ENCODE measurements around the gene HECTD4. TPM values are rescaled to one million over a fixed set of nuclear protein-coding genes. Genes with fewer than 3 reads are reported as not detected.

The HECTD4 gene
- total and polyA plus RNA-seq, 2 donors (not counting 1 experiment from before 2014, with no cell fraction given): 46.4 to 92.2 TPM

- DNase-seq: no peak
- Histone ChIP-seq H3K36me3 (replicated peaks in 1 of 2; ENCODE audit: control extremely low read depth in 1 of 2, control insufficient read depth in 1 of 2, extremely low read depth in 1 of 2, insufficient read depth in 2 of 2, low read length in 1 of 2) (no peaks in the 10 kb centered on the region), H3K9me3 (ENCODE audit: control extremely low read depth in 1 of 3, control insufficient read depth in 2 of 3, insufficient read depth in 1 of 3, low read length in 2 of 3) (no peaks in the 10 kb centered on the region), H3K4me3 (ENCODE audit: control extremely low read depth in 1 of 5, extremely low read depth in 1 of 5, insufficient read depth in 1 of 5, low read depth in 2 of 5, low read length in 4 of 5) (no peak overlapping the region), H3K4me2 (replicated peaks; ENCODE audit: low read depth, low read length, poor library complexity, severe bottlenecking) (peak overlapping the region; percentile 82), H3K9ac (ENCODE audit: low read length) (no peak overlapping the region), H2AFZ (ENCODE audit: insufficient read depth, low read depth, low read length, poor library complexity, severe bottlenecking) (no peak overlapping the region), H3K79me2 (ENCODE audit: control insufficient read depth, insufficient read depth, low read length) (peaks cover 41% of the 10 kb centered on the region), H3K27me3 (replicated peaks in 1 of 4; ENCODE audit: control extremely low read depth in 1 of 4, control insufficient read depth in 3 of 4, insufficient read depth in 4 of 4, low read length in 3 of 4) (no peaks in the 10 kb centered on the region), H4K20me1 (ENCODE audit: control insufficient read depth, insufficient read depth, low read length, poor library complexity, severe bottlenecking) (peaks cover 7% of the 10 kb centered on the region), H3K27ac (ENCODE audit: low read length in 2 of 2) (no peak overlapping the region), H3K4me1 (ENCODE audit: control insufficient read depth in 2 of 2, insufficient read depth in 2 of 2, low read length in 2 of 2) (peaks cover 38 to 45% of the 10 kb centered on the region in 2 donors)
- H3K27me3 Mint-ChIP-seq: peaks cover 4% of the 10 kb centered on the region
- intact Hi-C loops (cut with micrococcal nuclease): loop anchor here (1.0 to 5.0 kb wide), 6 partner anchors 17 to 293 kb away; partner anchors contain the start of genes ERP29, NAA25, PTPN11 and RPL6
- H3K4me3 Mint-ChIP-seq: peak overlapping the region; percentile 76
- ChIA-PET POLR2A (interaction anchor here (0.7 to 5.4 kb wide), 3 partner anchors 16 to 111 kb away, joined by 3 to 35 read pairs (median 9); partner anchors contain the start of genes ERP29, NAA25 and TMEM116), CTCF (interaction anchor here (0.6 to 2.3 kb wide), 3 partner anchors 10 to 16 kb away, joined by 3 to 10 read pairs (median 3); partner anchors contain the start of gene NAA25)
- peaks cover 40% of the 10 kb centered on the region for H3K4me1 Mint-ChIP-seq
- H3K9me3 Mint-ChIP-seq (ENCODE audit: insufficient read depth): no peaks in the 10 kb centered on the region
- TF ChIP-seq, protein P1, sequence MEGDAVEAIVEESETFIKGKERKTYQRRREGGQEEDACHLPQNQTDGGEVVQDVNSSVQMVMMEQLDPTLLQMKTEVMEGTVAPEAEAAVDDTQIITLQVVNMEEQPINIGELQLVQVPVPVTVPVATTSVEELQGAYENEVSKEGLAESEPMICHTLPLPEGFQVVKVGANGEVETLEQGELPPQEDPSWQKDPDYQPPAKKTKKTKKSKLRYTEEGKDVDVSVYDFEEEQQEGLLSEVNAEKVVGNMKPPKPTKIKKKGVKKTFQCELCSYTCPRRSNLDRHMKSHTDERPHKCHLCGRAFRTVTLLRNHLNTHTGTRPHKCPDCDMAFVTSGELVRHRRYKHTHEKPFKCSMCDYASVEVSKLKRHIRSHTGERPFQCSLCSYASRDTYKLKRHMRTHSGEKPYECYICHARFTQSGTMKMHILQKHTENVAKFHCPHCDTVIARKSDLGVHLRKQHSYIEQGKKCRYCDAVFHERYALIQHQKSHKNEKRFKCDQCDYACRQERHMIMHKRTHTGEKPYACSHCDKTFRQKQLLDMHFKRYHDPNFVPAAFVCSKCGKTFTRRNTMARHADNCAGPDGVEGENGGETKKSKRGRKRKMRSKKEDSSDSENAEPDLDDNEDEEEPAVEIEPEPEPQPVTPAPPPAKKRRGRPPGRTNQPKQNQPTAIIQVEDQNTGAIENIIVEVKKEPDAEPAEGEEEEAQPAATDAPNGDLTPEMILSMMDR (IDR thresholded peaks at IDR 0.05): no peak
- no peak for TF ChIP-seq EZH2 (IDR thresholded peaks at IDR 0.05; ENCODE audit: borderline replicate concordance, insufficient read depth, low read depth, low read length, poor library complexity, severe bottlenecking)
- H3K27ac Mint-ChIP-seq: no peak overlapping the region
- WGBS (ENCODE audit: insufficient coverage): no CpG with 5 or more reads among the region's 1 CpG
- no peak for ATAC-seq (ENCODE audit: low read depth)
These were observed 257.3 kb downstream of the HECTD4 start for GRCh38 chr12:112124918-112125249.

GRCh38 chr12:112122823-112123690, 259.2 kb downstream of the HECTD4 start:
- 95% methylated on average over 4 of the region's 12 CpGs for WGBS (ENCODE audit: insufficient coverage)
- H3K4me1 ChIP-seq (ENCODE audit: control insufficient read depth in 2 of 2, insufficient read depth in 2 of 2, low read length in 2 of 2): peaks cover 20 to 27% of the 10 kb centered on the region in 2 donors
- Mint-ChIP-seq H3K27ac (no peak overlapping the region), H3K9me3 (ENCODE audit: insufficient read depth) (no peaks in the 10 kb centered on the region), H3K27me3 (peaks cover 4% of the 10 kb centered on the region), H3K4me1 (peaks cover 23% of the 10 kb centered on the region), H3K4me3 (no peak overlapping the region)
- peaks cover 27% of the 10 kb centered on the region for H3K79me2 ChIP-seq (ENCODE audit: control insufficient read depth, insufficient read depth, low read length)
- POLR2A ChIA-PET: interaction anchor here (5.4 kb wide), 1 partner anchor 14 kb away, joined by 35 read pairs; the partner anchor contains the start of gene NAA25
- CTCF ChIA-PET: interaction anchor here (0.6 kb wide), 1 partner anchor 14 kb away, joined by 4 read pairs; the partner anchor contains the start of gene NAA25
- no peaks in the 10 kb centered on the region for H3K9me3 ChIP-seq (ENCODE audit: control extremely low read depth in 1 of 3, control insufficient read depth in 2 of 3, insufficient read depth in 1 of 3, low read length in 2 of 3)
- no peak for TF ChIP-seq EZH2 (IDR thresholded peaks at IDR 0.05; ENCODE audit: borderline replicate concordance, insufficient read depth, low read depth, low read length, poor library complexity, severe bottlenecking)
- TF ChIP-seq, protein P1 (IDR thresholded peaks at IDR 0.05): no peak
- H3K9ac ChIP-seq (ENCODE audit: low read length): no peak overlapping the region
- peaks cover 7% of the 10 kb centered on the region for H4K20me1 ChIP-seq (ENCODE audit: control insufficient read depth, insufficient read depth, low read length, poor library complexity, severe bottlenecking)
- H2AFZ ChIP-seq (ENCODE audit: insufficient read depth, low read depth, low read length, poor library complexity, severe bottlenecking): no peak overlapping the region
- intact Hi-C loops (cut with micrococcal nuclease): no loop called here
- no peak overlapping the region for H3K27ac ChIP-seq (ENCODE audit: low read length in 2 of 2)
- ATAC-seq (ENCODE audit: low read depth) (no peak), DNase-seq (no peak)
- no peaks in the 10 kb centered on the region for H3K36me3 ChIP-seq (replicated peaks in 1 of 2; ENCODE audit: control extremely low read depth in 1 of 2, control insufficient read depth in 1 of 2, extremely low read depth in 1 of 2, insufficient read depth in 2 of 2, low read length in 1 of 2)
- no peak overlapping the region for H3K4me2 ChIP-seq (replicated peaks; ENCODE audit: low read depth, low read length, poor library complexity, severe bottlenecking)
- H3K27me3 ChIP-seq (replicated peaks in 1 of 4; ENCODE audit: control extremely low read depth in 1 of 4, control insufficient read depth in 3 of 4, insufficient read depth in 4 of 4, low read length in 3 of 4): no peaks in the 10 kb centered on the region
- H3K4me3 ChIP-seq (ENCODE audit: control extremely low read depth in 1 of 5, extremely low read depth in 1 of 5, insufficient read depth in 1 of 5, low read depth in 2 of 5, low read length in 4 of 5): no peak overlapping the region

Data from B cell (primary cell).